H1 (cell line): ENCODE measurements around the gene CDH6. TPM values are rescaled to one million over a fixed set of nuclear protein-coding genes. Genes with fewer than 3 reads are reported as not detected.

Source experiments
- CTCF ChIA-PET: fragments of 300-600 bp; sonication (Branson Sonifier 250); formaldehyde crosslinking; loops from one replicate; lab custom pipeline; 2021; ENCODE audit not compliant: partially characterized antibody; lab: Charles Lee
- POLR2A ChIA-PET: fragments of 300-600 bp; sonication (Branson Sonifier 250); formaldehyde crosslinking; loops from one replicate; lab custom pipeline; 2021; ENCODE audit warnings: inconsistent platforms; ENCODE audit not compliant: partially characterized antibody; lab: Charles Lee
- DNase-seq, 2 experiments: peaks; one replicate each; pipeline versions ENCODE4 v3.0.0 to v3.0.0-alpha.2; 2010 to 2022; ENCODE audit warnings: low spot score in 2 of 2, low read depth in 1 of 2, mixed read lengths in 1 of 2
- FAIRE-seq: peaks from 2 replicates; lab custom pipeline; 2011; peaks lifted over from hg19 to GRCh38; lab: Jason Lieb, UNC
- H2AFZ ChIP-seq: 2 replicates; pipeline ENCODE4 v1.8.1; 2012; ENCODE audit warnings: low read length, inconsistent platforms
- H2AK5ac ChIP-seq: 2 replicates; pipeline ENCODE4 v1.6.1; 2013; ENCODE audit warnings: low read depth, low read length
- H2BK120ac ChIP-seq: replicated peaks from 2 replicates; pipeline ENCODE3; 2013; ENCODE audit warnings: low read depth, low read length, inconsistent platforms
- H2BK12ac ChIP-seq: 2 replicates; pipeline ENCODE4 v1.6.1; 2013; ENCODE audit warnings: low read depth, low read length
- H2BK15ac ChIP-seq: 2 replicates; pipeline ENCODE4 v1.6.1; 2013; ENCODE audit warnings: low read length
- H2BK20ac ChIP-seq: 2 replicates; pipeline ENCODE4 v1.6.1; 2013; ENCODE audit warnings: low read length
- H2BK5ac ChIP-seq: 2 replicates; pipeline ENCODE4 v1.6.1; 2013; ENCODE audit warnings: low read depth, low read length
- H3K14ac ChIP-seq: 2 replicates; pipeline ENCODE4 v1.6.1; 2013; ENCODE audit warnings: inconsistent platforms; ENCODE audit not compliant: insufficient read length
- H3K18ac ChIP-seq: 2 replicates; pipeline ENCODE4 v1.6.1; 2013; ENCODE audit warnings: low read length; ENCODE audit errors: extremely low read depth
- H3K23ac ChIP-seq: 2 replicates; pipeline ENCODE4 v1.6.1; 2013; ENCODE audit warnings: inconsistent platforms; ENCODE audit not compliant: insufficient read length
- H3K23me2 ChIP-seq: 2 replicates; pipeline ENCODE4 v1.6.1; 2013; ENCODE audit warnings: low read depth, low read length
- H3K27ac ChIP-seq: 2 replicates; pipeline ENCODE4 v1.6.1; 2011; ENCODE audit warnings: low read depth, low read length, inconsistent platforms
- H3K27me3 ChIP-seq, 4 experiments: replicated peaks in 1 of 4; 1 replicate in 1 of 4; 2 replicates in 3 of 4; pipeline versions ENCODE4 v1.6.1 to v1.8.1; 2011 to 2013; ENCODE audit warnings: low read length in 3 of 4, mild to moderate bottlenecking in 3 of 4, inconsistent platforms in 2 of 4, mixed read lengths in 2 of 4, moderate library complexity in 1 of 4; ENCODE audit not compliant: control insufficient read depth in 3 of 4, insufficient read depth in 3 of 4; ENCODE audit errors: extremely low read depth in 1 of 4
- H3K36me3 ChIP-seq, 4 experiments: 2 replicates each; pipeline versions ENCODE4 v1.6.1 to v1.8.1; 2011 to 2013; ENCODE audit warnings: mild to moderate bottlenecking in 4 of 4, low read length in 3 of 4, moderate library complexity in 2 of 4, control low read depth in 1 of 4, inconsistent platforms in 1 of 4; ENCODE audit not compliant: insufficient read depth in 4 of 4, control insufficient read depth in 2 of 4
- H3K4ac ChIP-seq: replicated peaks from 2 replicates; pipeline ENCODE3; 2013; ENCODE audit warnings: low read length, low read depth, mixed read lengths, inconsistent platforms; ENCODE audit not compliant: insufficient read length
- H3K4me1 ChIP-seq, 4 experiments: replicated peaks in 1 of 4; 1 replicate in 1 of 4; 2 replicates in 3 of 4; pipeline versions ENCODE4 v1.6.1 to v1.8.1; 2011 to 2013; ENCODE audit warnings: low read length in 3 of 4, inconsistent platforms in 2 of 4, mixed read lengths in 1 of 4; ENCODE audit not compliant: insufficient read depth in 4 of 4, control insufficient read depth in 3 of 4
- H3K4me2 ChIP-seq, 2 experiments: 2 replicates each; pipeline versions ENCODE4 v1.6.1 to v1.8.1; 2011 to 2013; ENCODE audit warnings: low read depth in 2 of 2, low read length in 2 of 2, control low read depth in 1 of 2, inconsistent platforms in 1 of 2, mild to moderate bottlenecking in 1 of 2; ENCODE audit not compliant: insufficient read depth in 1 of 2
- H3K4me3 ChIP-seq, 4 experiments: fragments of 200-600, 300-600 bp in 1 of 4; sonication (generic), shearing (Covaris generic), sonication (Bioruptor Twin) in 1 of 4; 2 replicates each; pipeline versions ENCODE4 v1.5.1 to v1.8.1; 2011 to 2016; ENCODE audit warnings: low read length in 4 of 4, low read depth in 3 of 4, control low read depth in 2 of 4, inconsistent platforms in 2 of 4, mild to moderate bottlenecking in 2 of 4, mixed read lengths in 1 of 4, moderate library complexity in 1 of 4; ENCODE audit not compliant: insufficient read depth in 2 of 4; ENCODE audit errors: extremely low read depth in 1 of 4
- H3K56ac ChIP-seq: replicated peaks from 2 replicates; pipeline ENCODE3; 2013; ENCODE audit warnings: low read depth, mild to moderate bottlenecking, mixed read lengths, low read length, inconsistent platforms; ENCODE audit not compliant: insufficient read length
- H3K79me1 ChIP-seq: 2 replicates; pipeline ENCODE4 v1.6.1; 2013; ENCODE audit warnings: low read depth, low read length, control low read depth
- H3K79me2 ChIP-seq, 2 experiments: 2 replicates each; pipeline versions ENCODE4 v1.6.1 to v1.8.1; 2012 to 2013; ENCODE audit warnings: low read length in 2 of 2, mild to moderate bottlenecking in 2 of 2, inconsistent platforms in 1 of 2; ENCODE audit not compliant: insufficient read depth in 2 of 2, control insufficient read depth in 1 of 2
- H3K9ac ChIP-seq, 4 experiments: replicated peaks in 1 of 4; 1 replicate in 1 of 4; 2 replicates in 3 of 4; pipeline versions ENCODE4 v1.6.1 to v1.8.1; 2011 to 2013; ENCODE audit warnings: low read depth in 3 of 4, low read length in 3 of 4, control low read depth in 2 of 4, mild to moderate bottlenecking in 2 of 4, moderate library complexity in 2 of 4, inconsistent platforms in 1 of 4; ENCODE audit errors: extremely low read depth in 1 of 4
- H3K9me3 ChIP-seq, 2 experiments: 2 replicates each; pipeline versions ENCODE4 v1.6.1 to v1.8.1; 2012 to 2013; ENCODE audit warnings: mild to moderate bottlenecking in 2 of 2, moderate library complexity in 2 of 2, control low read depth in 1 of 2, inconsistent platforms in 1 of 2, low read depth in 1 of 2, low read length in 1 of 2, mixed read lengths in 1 of 2; ENCODE audit not compliant: insufficient read depth in 2 of 2
- H4K20me1 ChIP-seq, 2 experiments: replicated peaks in 1 of 2; 2 replicates each; pipeline versions ENCODE3 to v1.8.1; 2011 to 2013; ENCODE audit warnings: inconsistent platforms in 2 of 2, low read length in 2 of 2, mild to moderate bottlenecking in 1 of 2; ENCODE audit not compliant: insufficient read depth in 2 of 2, control insufficient read depth in 1 of 2
- H4K5ac ChIP-seq: 2 replicates; pipeline ENCODE4 v1.6.1; 2013; ENCODE audit warnings: low read length, low read depth, mixed read lengths, inconsistent platforms; ENCODE audit not compliant: insufficient read length
- H4K8ac ChIP-seq: 2 replicates; pipeline ENCODE4 v1.8.0; 2013; ENCODE audit warnings: mild to moderate bottlenecking, moderate library complexity, low read length, inconsistent platforms; ENCODE audit not compliant: insufficient read depth; ENCODE audit errors: extremely low read depth
- H4K91ac ChIP-seq: replicated peaks from 2 replicates; pipeline ENCODE3; 2013; ENCODE audit warnings: low read length, mixed read lengths, inconsistent platforms; ENCODE audit not compliant: insufficient read length
- CTBP2 ChIP-seq: IDR thresholded peaks from 2 replicates; pipeline ENCODE4 v1.7.0; 2011; ENCODE audit warnings: borderline replicate concordance, mild to moderate bottlenecking, moderate library complexity, mixed read lengths, low read length; ENCODE audit not compliant: insufficient read depth, insufficient read length
- KDM4A ChIP-seq: IDR thresholded peaks from one replicate; pipeline ENCODE4 v1.7.1; 2012; ENCODE audit warnings: low read depth, mild to moderate bottlenecking, moderate library complexity, low read length, inconsistent platforms; ENCODE audit not compliant: severe bottlenecking
- KDM5A ChIP-seq: fragments of 200-600 bp; IDR thresholded peaks from 2 replicates; pipeline ENCODE4 v1.7.1; 2012; ENCODE audit warnings: mild to moderate bottlenecking, low read length, inconsistent platforms, mixed read lengths
- USF2 ChIP-seq: IDR thresholded peaks from 2 replicates; pipeline ENCODE4 v1.6.1; 2011; ENCODE audit warnings: low read length, improper control_type of control experiment
- ZNF274 ChIP-seq: IDR thresholded peaks from 2 replicates; pipeline ENCODE4 v1.7.0; 2012; ENCODE audit warnings: low read length, borderline replicate concordance; ENCODE audit errors: extremely low read depth
- polyA plus RNA-seq, 7 experiments: library from polyadenylated mRNA; depleted of rRNA in 3 of 7; stranded (reverse) in 5 of 7; unstranded in 2 of 7; fragments of >200 nt in 5 of 7; fragments of 200-250 nt in 2 of 7; gene quantifications; 1 replicate in 5 of 7; 2 replicates in 1 of 7; 4 replicates in 1 of 7; pipeline versions ENCODE4 v1.2.1 to v1.2.3, GENCODE V29; 2011 to 2013; ENCODE audit warnings: missing spikeins in 2 of 7, mixed read lengths in 2 of 7
- total RNA-seq: library from RNA; stranded (reverse); fragmentation: NEBNext Ultra II Directional; extraction: Animal tissue kit (Norgen Biotek cat#: 25700); gene quantifications from 2 replicates; pipeline ENCODE4 v1.2.1, GENCODE V29; 2021

The CDH6 gene
- total and polyA plus RNA-seq, 2 of the 8 experiments (the other 6 are each of a cell fraction or from before 2014, with no cell fraction given): 1.4 to 1.9 TPM

- H3K14ac ChIP-seq: no peak overlapping the region
- H3K36me3 ChIP-seq: no peaks in the 10 kb centered on the region
- H3K23me2 ChIP-seq: no peaks in the 10 kb centered on the region
- no peak overlapping the region for H4K8ac ChIP-seq
- H3K23ac ChIP-seq: no peak overlapping the region
- no peak overlapping the region for H3K9ac ChIP-seq
- no peak overlapping the region for H3K4me3 ChIP-seq
- FAIRE-seq (no peak), DNase-seq (no peak)
- no peak overlapping the region for H3K4ac ChIP-seq
- no peak overlapping the region for H2BK15ac ChIP-seq
- no peaks in the 10 kb centered on the region for H3K79me1 ChIP-seq
- H2BK5ac ChIP-seq: no peak overlapping the region
- ChIA-PET POLR2A (no interaction called here), CTCF (interaction anchor here (0.7 to 2.5 kb wide), 5 partner anchors 10 to 233 kb away, joined by 3 to 8 read pairs (median 4); no protein-coding TSS in a partner anchor)
- H4K91ac ChIP-seq: no peak overlapping the region
- H2AK5ac ChIP-seq: no peak overlapping the region
- H3K79me2 ChIP-seq: no peaks in the 10 kb centered on the region
- no peaks in the 10 kb centered on the region for H3K4me1 ChIP-seq
- no peak overlapping the region for H2AFZ ChIP-seq
- no peak overlapping the region for H4K5ac ChIP-seq
- no peak overlapping the region for H2BK120ac ChIP-seq
- no peaks in the 10 kb centered on the region for H3K9me3 ChIP-seq
- peaks cover 0 to 1% (median 0%) of the 10 kb centered on the region in 4 experiments; a peak in 1 of 7 replicates for H3K27me3 ChIP-seq
- no peak overlapping the region for H3K4me2 ChIP-seq
- H4K20me1 ChIP-seq: no peaks in the 10 kb centered on the region
- no peak overlapping the region for H2BK20ac ChIP-seq
- TF ChIP-seq ZNF274 (no peak), KDM5A (no peak), CTBP2 (no peak), USF2 (no peak), KDM4A (no peak)
- no peak overlapping the region for H3K27ac ChIP-seq
- no peak overlapping the region for H3K56ac ChIP-seq
- H3K18ac ChIP-seq: no peak overlapping the region
- no peak overlapping the region for H2BK12ac ChIP-seq
These were observed 17.6 kb downstream of the CDH6 start for GRCh38 chr5:31211098-31211497.
